SK-N-SH treated with all-trans-retinoic acid at 6 μM for 48 hours (cell line): ENCODE measurements around the gene TSC22D1.

Experiments
- ATAC-seq: fragments of 200-7000 bp; cut with Tn5 transposase; 3 replicates; pipeline ENCODE4 v1.9.1; 2020; ENCODE audit warnings: mild to moderate bottlenecking, moderate library complexity
- ARNTL ChIP-seq: fragments of 450-650 bp; formaldehyde crosslinking; IDR thresholded peaks from 2 replicates; pipeline ENCODE4 v1.5.0; 2020; ENCODE audit warnings: low read depth, mild to moderate bottlenecking, moderate library complexity, borderline replicate concordance
- BACH2 ChIP-seq: fragments of 250-450 bp; sonication (Bioruptor Pico); IDR thresholded peaks from 2 replicates; pipeline ENCODE4 v1.9.0; 2021; ENCODE audit warnings: mild to moderate bottlenecking, borderline replicate concordance
- CSDC2 ChIP-seq: fragments of 250-450 bp; sonication (Bioruptor Pico); IDR thresholded peaks from 2 replicates; pipeline ENCODE4 v1.5.0; 2020; ENCODE audit warnings: mild to moderate bottlenecking, moderate library complexity
- ESRRG ChIP-seq: fragments of 250-450 bp; sonication (Bioruptor Pico); IDR thresholded peaks from 2 replicates; pipeline ENCODE4 v1.6.1; 2021; ENCODE audit warnings: mild to moderate bottlenecking
- GLIS3 ChIP-seq: fragments of 250-450 bp; sonication (Bioruptor Pico); IDR thresholded peaks from 2 replicates; pipeline ENCODE4 v1.5.0; 2020; ENCODE audit warnings: mild to moderate bottlenecking, moderate library complexity
- ISL1 ChIP-seq: fragments of 250-450 bp; sonication (Bioruptor Pico); IDR thresholded peaks from 2 replicates; pipeline ENCODE4 v2.1.2; 2022; ENCODE audit warnings: mild to moderate bottlenecking, moderate library complexity
- OSR1 ChIP-seq: fragments of 250-450 bp; sonication (Bioruptor Pico); IDR thresholded peaks from 2 replicates; pipeline ENCODE4 v1.8.0; 2022; ENCODE audit warnings: moderate library complexity, mild to moderate bottlenecking, inconsistent platforms
- PPARA ChIP-seq: fragments of 250-450 bp; sonication (Bioruptor Pico); IDR thresholded peaks from 2 replicates; pipeline ENCODE4 v1.5.0; 2020; ENCODE audit warnings: mild to moderate bottlenecking, borderline replicate concordance
- RARB ChIP-seq: fragments of 250-450 bp; sonication (Bioruptor Pico); IDR thresholded peaks from 2 replicates; pipeline ENCODE4 v1.8.0; 2021; ENCODE audit warnings: mild to moderate bottlenecking, moderate library complexity
- SNAI2 ChIP-seq: fragments of 250-450 bp; sonication (Bioruptor Pico); IDR thresholded peaks from 2 replicates; pipeline ENCODE4 v1.5.0; 2020; ENCODE audit warnings: mild to moderate bottlenecking, moderate library complexity
- TCF4 ChIP-seq: fragments of 250-450 bp; sonication (Bioruptor Pico); IDR thresholded peaks from 2 replicates; pipeline ENCODE4 v1.8.0; 2021; ENCODE audit warnings: mild to moderate bottlenecking, moderate library complexity, borderline replicate concordance
- ZC3H10 ChIP-seq: fragments of 250-450 bp; sonication (Bioruptor Pico); IDR thresholded peaks from 2 replicates; pipeline ENCODE4 v1.5.1; 2021; ENCODE audit warnings: mild to moderate bottlenecking, moderate library complexity
- ZFP3 ChIP-seq: fragments of 250-450 bp; sonication (Bioruptor Pico); IDR thresholded peaks from 2 replicates; pipeline ENCODE4 v1.5.0; 2020; ENCODE audit warnings: mild to moderate bottlenecking, moderate library complexity
- ZNF70 ChIP-seq: fragments of 450-650 bp; formaldehyde crosslinking; IDR thresholded peaks from 2 replicates; pipeline ENCODE4 v1.5.0; 2020; ENCODE audit warnings: mild to moderate bottlenecking, moderate library complexity
- ZNF8 ChIP-seq: fragments of 450-650 bp; formaldehyde crosslinking; IDR thresholded peaks from 2 replicates; pipeline ENCODE4 v1.5.0; 2020; ENCODE audit warnings: mild to moderate bottlenecking, moderate library complexity
- TF ChIP-seq, protein P1 (sequence below): fragments of 250-450 bp; sonication (Bioruptor Pico); IDR thresholded peaks from 2 replicates; pipeline ENCODE4 v1.8.0; 2021; ENCODE audit warnings: low read depth, mild to moderate bottlenecking, moderate library complexity, borderline replicate concordance
- TF ChIP-seq, protein P2 (sequence below): fragments of 250-450 bp; sonication (Bioruptor Pico); IDR thresholded peaks from 2 replicates; pipeline ENCODE4 v1.5.1; 2021; ENCODE audit warnings: mild to moderate bottlenecking, moderate library complexity
- TF ChIP-seq, protein P3 (sequence below): fragments of 250-450 bp; sonication (Bioruptor Pico); IDR thresholded peaks from 2 replicates; pipeline ENCODE4 v1.5.1; 2020; ENCODE audit warnings: low read depth, mild to moderate bottlenecking, moderate library complexity
- TF ChIP-seq, protein P4 (sequence below): fragments of 250-450 bp; sonication (Bioruptor Pico); IDR thresholded peaks from 2 replicates; pipeline ENCODE4 v1.5.0; 2020; ENCODE audit warnings: mild to moderate bottlenecking, moderate library complexity
- TF ChIP-seq, protein P5 (sequence below): fragments of 250-450 bp; sonication (Bioruptor Pico); IDR thresholded peaks from 2 replicates; pipeline ENCODE4 v1.8.0; 2020; ENCODE audit warnings: mild to moderate bottlenecking, moderate library complexity, borderline replicate concordance

The TSC22D1 gene

DNA sequence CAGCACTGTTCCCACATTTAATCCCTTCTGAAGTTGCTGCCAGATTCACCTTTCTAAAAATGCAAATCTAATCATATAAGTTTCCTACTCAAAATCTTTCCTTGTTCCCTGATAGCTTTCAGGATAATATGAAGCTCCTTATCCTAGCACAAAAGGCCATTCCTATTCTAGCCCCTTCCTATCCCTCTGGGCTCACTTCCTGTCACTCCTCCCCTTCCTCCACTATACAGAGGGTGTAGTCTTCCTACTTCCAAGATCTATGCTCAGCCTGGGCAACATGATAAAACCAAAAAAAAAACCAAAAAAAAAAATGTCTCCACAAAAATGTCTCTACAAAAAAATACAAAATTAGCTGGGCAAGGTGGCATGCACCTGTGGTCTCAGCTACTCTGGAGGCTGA, 78.3 kb downstream of the TSC22D1 start:
- ATAC-seq = no peak
- TF ChIP-seq ARNTL (CRISPR knock-in tag) (no peak), GLIS3 (CRISPR knock-in tag) (no peak), TCF4 (CRISPR knock-in tag) (no peak), OSR1 (CRISPR knock-in tag) (no peak), SNAI2 (CRISPR knock-in tag) (no peak), ZC3H10 (CRISPR knock-in tag) (no peak), BACH2 (CRISPR knock-in tag) (no peak), PPARA (no peak), ZNF70 (CRISPR knock-in tag) (no peak), CSDC2 (no peak), ISL1 (CRISPR knock-in tag) (no peak), ESRRG (CRISPR knock-in tag) (no peak)
- TF ChIP-seq, protein P1, sequence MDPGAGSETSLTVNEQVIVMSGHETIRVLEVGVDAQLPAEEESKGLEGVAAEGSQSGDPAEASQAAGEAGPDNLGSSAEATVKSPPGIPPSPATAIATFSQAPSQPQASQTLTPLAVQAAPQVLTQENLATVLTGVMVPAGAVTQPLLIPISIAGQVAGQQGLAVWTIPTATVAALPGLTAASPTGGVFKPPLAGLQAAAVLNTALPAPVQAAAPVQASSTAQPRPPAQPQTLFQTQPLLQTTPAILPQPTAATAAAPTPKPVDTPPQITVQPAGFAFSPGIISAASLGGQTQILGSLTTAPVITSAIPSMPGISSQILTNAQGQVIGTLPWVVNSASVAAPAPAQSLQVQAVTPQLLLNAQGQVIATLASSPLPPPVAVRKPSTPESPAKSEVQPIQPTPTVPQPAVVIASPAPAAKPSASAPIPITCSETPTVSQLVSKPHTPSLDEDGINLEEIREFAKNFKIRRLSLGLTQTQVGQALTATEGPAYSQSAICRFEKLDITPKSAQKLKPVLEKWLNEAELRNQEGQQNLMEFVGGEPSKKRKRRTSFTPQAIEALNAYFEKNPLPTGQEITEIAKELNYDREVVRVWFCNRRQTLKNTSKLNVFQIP (CRISPR knock-in tag) = no peak
- TF ChIP-seq, protein P2, sequence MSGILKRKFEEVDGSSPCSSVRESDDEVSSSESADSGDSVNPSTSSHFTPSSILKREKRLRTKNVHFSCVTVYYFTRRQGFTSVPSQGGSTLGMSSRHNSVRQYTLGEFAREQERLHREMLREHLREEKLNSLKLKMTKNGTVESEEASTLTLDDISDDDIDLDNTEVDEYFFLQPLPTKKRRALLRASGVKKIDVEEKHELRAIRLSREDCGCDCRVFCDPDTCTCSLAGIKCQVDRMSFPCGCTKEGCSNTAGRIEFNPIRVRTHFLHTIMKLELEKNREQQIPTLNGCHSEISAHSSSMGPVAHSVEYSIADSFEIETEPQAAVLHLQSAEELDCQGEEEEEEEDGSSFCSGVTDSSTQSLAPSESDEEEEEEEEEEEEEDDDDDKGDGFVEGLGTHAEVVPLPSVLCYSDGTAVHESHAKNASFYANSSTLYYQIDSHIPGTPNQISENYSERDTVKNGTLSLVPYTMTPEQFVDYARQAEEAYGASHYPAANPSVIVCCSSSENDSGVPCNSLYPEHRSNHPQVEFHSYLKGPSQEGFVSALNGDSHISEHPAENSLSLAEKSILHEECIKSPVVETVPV (CRISPR knock-in tag) = no peak
- TF ChIP-seq, protein P3, sequence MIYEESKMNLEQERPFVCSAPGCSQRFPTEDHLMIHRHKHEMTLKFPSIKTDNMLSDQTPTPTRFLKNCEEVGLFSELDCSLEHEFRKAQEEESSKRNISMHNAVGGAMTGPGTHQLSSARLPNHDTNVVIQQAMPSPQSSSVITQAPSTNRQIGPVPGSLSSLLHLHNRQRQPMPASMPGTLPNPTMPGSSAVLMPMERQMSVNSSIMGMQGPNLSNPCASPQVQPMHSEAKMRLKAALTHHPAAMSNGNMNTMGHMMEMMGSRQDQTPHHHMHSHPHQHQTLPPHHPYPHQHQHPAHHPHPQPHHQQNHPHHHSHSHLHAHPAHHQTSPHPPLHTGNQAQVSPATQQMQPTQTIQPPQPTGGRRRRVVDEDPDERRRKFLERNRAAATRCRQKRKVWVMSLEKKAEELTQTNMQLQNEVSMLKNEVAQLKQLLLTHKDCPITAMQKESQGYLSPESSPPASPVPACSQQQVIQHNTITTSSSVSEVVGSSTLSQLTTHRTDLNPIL = no peak

DNA sequence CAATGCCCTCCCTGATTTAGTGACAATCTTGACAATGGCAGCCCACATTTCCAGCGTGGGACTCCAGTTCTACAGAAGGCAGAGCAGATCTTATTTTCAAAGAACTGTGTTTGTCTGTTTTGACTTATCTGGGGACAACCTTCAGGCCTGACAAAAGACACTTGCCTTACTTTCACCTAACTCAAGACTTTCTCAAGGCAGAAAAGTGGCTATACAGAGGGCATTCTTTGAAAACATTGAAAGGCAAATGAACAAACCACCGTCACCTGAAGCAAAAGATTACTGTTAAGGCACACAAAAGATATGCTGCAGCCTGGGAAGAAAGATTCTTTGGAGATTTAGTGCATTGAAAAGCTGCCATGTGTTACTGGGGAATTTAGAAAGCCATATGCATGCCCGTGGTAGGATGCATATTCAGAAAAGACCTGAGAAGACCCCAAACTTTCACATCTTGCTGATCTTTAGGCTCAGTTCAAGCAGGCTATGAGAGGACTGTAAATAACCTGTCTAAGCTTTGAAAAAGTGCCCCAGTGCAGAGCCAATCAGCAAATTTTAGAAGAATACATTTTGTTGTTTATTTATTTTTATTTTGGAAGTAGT, 82.8 kb downstream of the TSC22D1 start:
- TF ChIP-seq, protein P2 (CRISPR knock-in tag) = no peak
- TF ChIP-seq CSDC2 (no peak), ZNF8 (CRISPR knock-in tag) (no peak), TCF4 (CRISPR knock-in tag) (no peak), ARNTL (CRISPR knock-in tag) (no peak), ZFP3 (CRISPR knock-in tag) (no peak), PPARA (no peak)
- TF ChIP-seq, protein P4, sequence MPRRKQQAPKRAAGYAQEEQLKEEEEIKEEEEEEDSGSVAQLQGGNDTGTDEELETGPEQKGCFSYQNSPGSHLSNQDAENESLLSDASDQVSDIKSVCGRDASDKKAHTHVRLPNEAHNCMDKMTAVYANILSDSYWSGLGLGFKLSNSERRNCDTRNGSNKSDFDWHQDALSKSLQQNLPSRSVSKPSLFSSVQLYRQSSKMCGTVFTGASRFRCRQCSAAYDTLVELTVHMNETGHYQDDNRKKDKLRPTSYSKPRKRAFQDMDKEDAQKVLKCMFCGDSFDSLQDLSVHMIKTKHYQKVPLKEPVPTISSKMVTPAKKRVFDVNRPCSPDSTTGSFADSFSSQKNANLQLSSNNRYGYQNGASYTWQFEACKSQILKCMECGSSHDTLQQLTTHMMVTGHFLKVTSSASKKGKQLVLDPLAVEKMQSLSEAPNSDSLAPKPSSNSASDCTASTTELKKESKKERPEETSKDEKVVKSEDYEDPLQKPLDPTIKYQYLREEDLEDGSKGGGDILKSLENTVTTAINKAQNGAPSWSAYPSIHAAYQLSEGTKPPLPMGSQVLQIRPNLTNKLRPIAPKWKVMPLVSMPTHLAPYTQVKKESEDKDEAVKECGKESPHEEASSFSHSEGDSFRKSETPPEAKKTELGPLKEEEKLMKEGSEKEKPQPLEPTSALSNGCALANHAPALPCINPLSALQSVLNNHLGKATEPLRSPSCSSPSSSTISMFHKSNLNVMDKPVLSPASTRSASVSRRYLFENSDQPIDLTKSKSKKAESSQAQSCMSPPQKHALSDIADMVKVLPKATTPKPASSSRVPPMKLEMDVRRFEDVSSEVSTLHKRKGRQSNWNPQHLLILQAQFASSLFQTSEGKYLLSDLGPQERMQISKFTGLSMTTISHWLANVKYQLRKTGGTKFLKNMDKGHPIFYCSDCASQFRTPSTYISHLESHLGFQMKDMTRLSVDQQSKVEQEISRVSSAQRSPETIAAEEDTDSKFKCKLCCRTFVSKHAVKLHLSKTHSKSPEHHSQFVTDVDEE = no peak
- TF ChIP-seq, all 23 proteins: peak for 0
- ATAC-seq = no peak

DNA sequence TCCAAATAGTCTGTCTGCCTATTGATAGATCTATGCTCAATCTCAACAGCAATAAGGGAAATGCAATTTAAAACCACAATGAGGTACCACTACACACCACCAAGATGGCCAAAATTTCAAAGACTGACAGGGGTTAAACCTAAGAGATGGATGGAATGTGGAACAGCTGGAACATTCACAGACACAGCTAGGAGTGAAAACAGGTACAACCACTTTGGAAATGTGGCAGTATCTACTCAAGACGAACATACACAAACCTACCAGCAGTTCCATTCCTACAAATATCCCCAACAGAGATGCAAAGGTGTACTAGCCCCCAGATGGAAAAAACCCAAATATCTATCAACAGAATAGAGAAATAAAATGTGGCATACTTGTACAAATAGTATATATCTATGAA, 86.4 kb downstream of the TSC22D1 start:
- TF ChIP-seq ZNF8 (CRISPR knock-in tag) (no peak), ZNF70 (CRISPR knock-in tag) (no peak), BACH2 (CRISPR knock-in tag) (no peak), ISL1 (CRISPR knock-in tag) (no peak), PPARA (no peak), CSDC2 (no peak), SNAI2 (CRISPR knock-in tag) (no peak), RARB (no peak), ZC3H10 (CRISPR knock-in tag) (no peak), ZFP3 (CRISPR knock-in tag) (no peak)
- TF ChIP-seq, protein P1 (CRISPR knock-in tag) = no peak
- TF ChIP-seq, protein P3 = no peak
- TF ChIP-seq, protein P2 (CRISPR knock-in tag) = no peak
- TF ChIP-seq, protein P5, sequence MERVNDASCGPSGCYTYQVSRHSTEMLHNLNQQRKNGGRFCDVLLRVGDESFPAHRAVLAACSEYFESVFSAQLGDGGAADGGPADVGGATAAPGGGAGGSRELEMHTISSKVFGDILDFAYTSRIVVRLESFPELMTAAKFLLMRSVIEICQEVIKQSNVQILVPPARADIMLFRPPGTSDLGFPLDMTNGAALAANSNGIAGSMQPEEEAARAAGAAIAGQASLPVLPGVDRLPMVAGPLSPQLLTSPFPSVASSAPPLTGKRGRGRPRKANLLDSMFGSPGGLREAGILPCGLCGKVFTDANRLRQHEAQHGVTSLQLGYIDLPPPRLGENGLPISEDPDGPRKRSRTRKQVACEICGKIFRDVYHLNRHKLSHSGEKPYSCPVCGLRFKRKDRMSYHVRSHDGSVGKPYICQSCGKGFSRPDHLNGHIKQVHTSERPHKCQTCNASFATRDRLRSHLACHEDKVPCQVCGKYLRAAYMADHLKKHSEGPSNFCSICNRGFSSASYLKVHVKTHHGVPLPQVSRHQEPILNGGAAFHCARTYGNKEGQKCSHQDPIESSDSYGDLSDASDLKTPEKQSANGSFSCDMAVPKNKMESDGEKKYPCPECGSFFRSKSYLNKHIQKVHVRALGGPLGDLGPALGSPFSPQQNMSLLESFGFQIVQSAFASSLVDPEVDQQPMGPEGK (CRISPR knock-in tag) = no peak
- ATAC-seq = no peak
